ENCODE results near the gene FRMD4A.
"Not testable (repeated sequence)": the region's sequence is repeated elsewhere in the genome, so short reads cannot be mapped to it uniquely, and the experiment has no call there.

FRMD4A gene

GRCh38 chr10:14093730-14094484 lies 236.8 kb downstream of the FRMD4A start:
- no peaks in the 10 kb centered on the region for H3K4me1 Mint-ChIP-seq (ENCODE audit: low read depth)
- H3K4me3 Mint-ChIP-seq, result no peak overlapping the region
- no peaks in the 10 kb centered on the region for H3K9me3 Mint-ChIP-seq
- no peak overlapping the region for H3K27ac Mint-ChIP-seq
- H3K27me3 Mint-ChIP-seq (ENCODE audit: low read depth), result no peaks in the 10 kb centered on the region
- H3K36me3 Mint-ChIP-seq (ENCODE audit: low read depth), result no peaks in the 10 kb centered on the region

GRCh38 chr10:14092799-14093198 lies 237.9 kb downstream of the FRMD4A start:
- H3K9me3 Mint-ChIP-seq, result no peaks in the 10 kb centered on the region
- H3K4me1 Mint-ChIP-seq (ENCODE audit: low read depth), result no peaks in the 10 kb centered on the region
- H3K4me3 Mint-ChIP-seq, result no peak overlapping the region
- no peak overlapping the region for H3K27ac Mint-ChIP-seq
- H3K27me3 Mint-ChIP-seq (ENCODE audit: low read depth), result no peaks in the 10 kb centered on the region
- no peaks in the 10 kb centered on the region for H3K36me3 Mint-ChIP-seq (ENCODE audit: low read depth)

GRCh38 chr10:14089556-14090292 lies 241.0 kb downstream of the FRMD4A start:
- Mint-ChIP-seq H3K9me3 (no peaks in the 10 kb centered on the region), H3K36me3 (ENCODE audit: low read depth) (no peaks in the 10 kb centered on the region), H3K27ac (no peak overlapping the region), H3K4me1 (ENCODE audit: low read depth) (no peaks in the 10 kb centered on the region), H3K4me3 (no peak overlapping the region), H3K27me3 (ENCODE audit: low read depth) (no peaks in the 10 kb centered on the region)

GRCh38 chr10:14087566-14087965 lies 243.2 kb downstream of the FRMD4A start:
- Mint-ChIP-seq H3K9me3 (no peaks in the 10 kb centered on the region), H3K36me3 (ENCODE audit: low read depth) (no peaks in the 10 kb centered on the region), H3K27ac (no peak overlapping the region), H3K4me1 (ENCODE audit: low read depth) (no peaks in the 10 kb centered on the region), H3K4me3 (no peak overlapping the region), H3K27me3 (ENCODE audit: low read depth) (peaks cover 3% of the 10 kb centered on the region)

- H3K36me3 Mint-ChIP-seq (ENCODE audit: low read depth), result no peaks in the 10 kb centered on the region
- no peak overlapping the region for H3K27ac Mint-ChIP-seq
- no peaks in the 10 kb centered on the region for H3K4me1 Mint-ChIP-seq (ENCODE audit: low read depth)
- peaks cover 3% of the 10 kb centered on the region for H3K27me3 Mint-ChIP-seq (ENCODE audit: low read depth)
- no peak overlapping the region for H3K4me3 Mint-ChIP-seq
- H3K9me3 Mint-ChIP-seq, result no peaks in the 10 kb centered on the region
Measured at GRCh38 chr10:14086596-14086995, 244.1 kb downstream of the FRMD4A start.

GRCh38 chr10:14084875-14085274 lies 245.8 kb downstream of the FRMD4A start:
- H3K9me3 Mint-ChIP-seq, result no peaks in the 10 kb centered on the region
- no peaks in the 10 kb centered on the region for H3K36me3 Mint-ChIP-seq (ENCODE audit: low read depth)
- H3K4me1 Mint-ChIP-seq (ENCODE audit: low read depth), result no peaks in the 10 kb centered on the region
- no peak overlapping the region for H3K4me3 Mint-ChIP-seq
- peaks cover 3% of the 10 kb centered on the region for H3K27me3 Mint-ChIP-seq (ENCODE audit: low read depth)
- H3K27ac Mint-ChIP-seq, result no peak overlapping the region

- Mint-ChIP-seq H3K4me3 (no peak overlapping the region), H3K27me3 (ENCODE audit: low read depth) (peaks cover 3% of the 10 kb centered on the region), H3K27ac (no peak overlapping the region), H3K36me3 (ENCODE audit: low read depth) (no peaks in the 10 kb centered on the region), H3K4me1 (ENCODE audit: low read depth) (no peaks in the 10 kb centered on the region), H3K9me3 (no peaks in the 10 kb centered on the region)
Measured at GRCh38 chr10:14080795-14081194, 249.9 kb downstream of the FRMD4A start.

GRCh38 chr10:14077430-14077829 lies 253.3 kb downstream of the FRMD4A start:
- H3K4me3 Mint-ChIP-seq, result no peak overlapping the region
- H3K4me1 Mint-ChIP-seq (ENCODE audit: low read depth), result no peaks in the 10 kb centered on the region
- H3K9me3 Mint-ChIP-seq, result no peaks in the 10 kb centered on the region
- no peaks in the 10 kb centered on the region for H3K36me3 Mint-ChIP-seq (ENCODE audit: low read depth)
- H3K27me3 Mint-ChIP-seq (ENCODE audit: low read depth), result no peaks in the 10 kb centered on the region
- no peak overlapping the region for H3K27ac Mint-ChIP-seq

- H3K4me1 Mint-ChIP-seq (ENCODE audit: low read depth), result no peaks in the 10 kb centered on the region
- no peak overlapping the region for H3K27ac Mint-ChIP-seq
- H3K36me3 Mint-ChIP-seq (ENCODE audit: low read depth), result no peaks in the 10 kb centered on the region
Measured at GRCh38 chr10:14074062-14074884, 256.5 kb downstream of the FRMD4A start.

GRCh38 chr10:14072541-14072940 lies 258.2 kb downstream of the FRMD4A start:
- Mint-ChIP-seq H3K27me3 (ENCODE audit: low read depth) (no peaks in the 10 kb centered on the region), H3K4me3 (no peak overlapping the region), H3K9me3 (no peaks in the 10 kb centered on the region), H3K36me3 (ENCODE audit: low read depth) (no peaks in the 10 kb centered on the region), H3K4me1 (ENCODE audit: low read depth) (no peaks in the 10 kb centered on the region), H3K27ac (no peak overlapping the region)

More at GRCh38 chr10:14074062-14074884, 256.5 kb downstream of the FRMD4A start:
- Mint-ChIP-seq H3K4me3 (no peak overlapping the region), H3K27me3 (ENCODE audit: low read depth) (no peaks in the 10 kb centered on the region), H3K9me3 (no peaks in the 10 kb centered on the region)

GRCh38 chr10:14071956-14072355 lies 258.8 kb downstream of the FRMD4A start:
- Mint-ChIP-seq H3K4me1 (ENCODE audit: low read depth) (no peaks in the 10 kb centered on the region), H3K9me3 (no peaks in the 10 kb centered on the region), H3K27me3 (ENCODE audit: low read depth) (no peaks in the 10 kb centered on the region), H3K36me3 (ENCODE audit: low read depth) (no peaks in the 10 kb centered on the region), H3K27ac (no peak overlapping the region), H3K4me3 (no peak overlapping the region)

GRCh38 chr10:14068601-14069250 lies 262.0 kb downstream of the FRMD4A start:
- H3K27ac Mint-ChIP-seq, result no peak overlapping the region
- no peak overlapping the region for H3K4me3 Mint-ChIP-seq
- H3K27me3 Mint-ChIP-seq (ENCODE audit: low read depth), result no peaks in the 10 kb centered on the region
- no peaks in the 10 kb centered on the region for H3K9me3 Mint-ChIP-seq
- no peaks in the 10 kb centered on the region for H3K36me3 Mint-ChIP-seq (ENCODE audit: low read depth)
- H3K4me1 Mint-ChIP-seq (ENCODE audit: low read depth), result no peaks in the 10 kb centered on the region

GRCh38 chr10:14067638-14068037 lies 263.1 kb downstream of the FRMD4A start:
- H3K4me3 Mint-ChIP-seq, H3K27ac Mint-ChIP-seq: not testable (repeated sequence)

GRCh38 chr10:14066106-14066505 lies 264.6 kb downstream of the FRMD4A start:
- Mint-ChIP-seq H3K4me3 (no peak overlapping the region), H3K27ac (no peak overlapping the region), H3K4me1 (ENCODE audit: low read depth) (no peaks in the 10 kb centered on the region), H3K9me3 (no peaks in the 10 kb centered on the region), H3K27me3 (ENCODE audit: low read depth) (no peaks in the 10 kb centered on the region), H3K36me3 (ENCODE audit: low read depth) (no peaks in the 10 kb centered on the region)

More at GRCh38 chr10:14067638-14068037, 263.1 kb downstream of the FRMD4A start:
- not testable (repeated sequence) for H3K4me1 Mint-ChIP-seq (ENCODE audit: low read depth); H3K27me3 Mint-ChIP-seq (ENCODE audit: low read depth); H3K9me3 Mint-ChIP-seq; H3K36me3 Mint-ChIP-seq (ENCODE audit: low read depth)

Data from T-helper 1 cell treated with Interleukin-12 subunit alpha and Interleukin-12 subunit beta and Interleukin-4 antibody, amounts not matched to agents 30 μg/mL and 1 μg/mL, for 36 hours (primary cell).